SK-N-MC (cell line): ENCODE measurements around the gene CCDC30.

Source experiments
- EZH2 ChIP-seq: fragments of 200-600 bp; sonication (generic); IDR thresholded peaks from one replicate; pipeline ENCODE4 v1.6.1; 2017; ENCODE audit warnings: antibody characterized with exemption
- FOXP2 ChIP-seq: optimal IDR thresholded peaks from 2 replicates; pipeline ENCODE3; 2011; ENCODE audit warnings: mild to moderate bottlenecking, moderate library complexity; ENCODE audit not compliant: insufficient read depth; ENCODE audit errors: extremely low read length, control extremely low read depth

DNA sequence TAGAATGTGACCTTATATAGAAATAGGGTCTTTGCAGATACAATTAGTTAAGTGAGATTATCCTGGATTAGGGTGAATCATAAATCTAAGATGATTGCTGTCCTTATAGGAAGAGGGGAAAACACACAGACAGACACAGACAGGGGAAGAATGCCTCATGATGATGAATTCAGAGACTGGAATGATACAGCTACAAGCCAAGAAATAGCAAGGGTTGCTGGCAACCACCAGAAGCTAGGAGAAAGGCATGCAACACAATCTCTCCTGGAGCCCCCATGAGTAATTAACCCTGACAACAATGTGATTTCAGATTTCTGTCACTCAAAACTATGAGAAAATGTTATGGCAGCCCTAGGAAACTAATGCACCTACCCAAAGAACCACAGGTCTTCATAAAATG, 176.0 kb downstream of the CCDC30 start:
- TF ChIP-seq EZH2 = no peak
- TF ChIP-seq FOXP2 = no peak
